ENCODE results near the gene FAM117B.
"Not testable (repeated sequence)": the region's sequence is repeated elsewhere in the genome, so short reads cannot be mapped to it uniquely, and the experiment has no call there.

Gene FAM117B

DNA sequence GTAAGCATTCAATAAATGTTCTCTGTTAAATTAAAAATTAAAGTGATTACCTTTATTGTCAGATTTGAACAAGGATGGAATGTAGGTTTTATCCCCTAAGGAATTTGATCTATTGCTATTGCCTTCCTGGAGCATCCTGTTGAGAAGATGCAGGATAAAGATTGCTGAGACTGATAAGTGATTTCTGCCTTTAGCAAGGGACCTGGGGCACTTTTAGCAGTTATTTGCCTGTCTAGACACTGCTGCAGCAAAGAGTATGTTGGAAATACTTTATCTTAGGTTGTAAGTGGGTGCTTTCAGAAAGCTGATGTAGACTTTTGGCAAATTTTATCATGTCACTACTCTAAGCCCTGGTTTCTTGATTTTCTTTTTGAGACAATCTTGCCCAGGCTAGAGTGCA lies 69.5 kb downstream of the FAM117B start:
- DNase-seq (ENCODE audit: low read depth), result no peak
- H3K9me3 ChIP-seq (ENCODE audit: control insufficient read depth, low read length), result no peaks in the 10 kb centered on the region
- H3K4me3 ChIP-seq (ENCODE audit: low read length), result no peak overlapping the region
- no peaks in the 10 kb centered on the region for H3K36me3 ChIP-seq (ENCODE audit: control insufficient read depth, insufficient read depth, low read length, severe bottlenecking)
- no peaks in the 10 kb centered on the region for H3K27me3 ChIP-seq (replicated peaks; ENCODE audit: control insufficient read depth, insufficient read depth, low read length)
- peaks cover 5% of the 10 kb centered on the region for H3K4me1 ChIP-seq (ENCODE audit: control insufficient read depth, insufficient read depth, low read length)
- H3K9ac ChIP-seq (ENCODE audit: low read length), result no peak overlapping the region

DNA sequence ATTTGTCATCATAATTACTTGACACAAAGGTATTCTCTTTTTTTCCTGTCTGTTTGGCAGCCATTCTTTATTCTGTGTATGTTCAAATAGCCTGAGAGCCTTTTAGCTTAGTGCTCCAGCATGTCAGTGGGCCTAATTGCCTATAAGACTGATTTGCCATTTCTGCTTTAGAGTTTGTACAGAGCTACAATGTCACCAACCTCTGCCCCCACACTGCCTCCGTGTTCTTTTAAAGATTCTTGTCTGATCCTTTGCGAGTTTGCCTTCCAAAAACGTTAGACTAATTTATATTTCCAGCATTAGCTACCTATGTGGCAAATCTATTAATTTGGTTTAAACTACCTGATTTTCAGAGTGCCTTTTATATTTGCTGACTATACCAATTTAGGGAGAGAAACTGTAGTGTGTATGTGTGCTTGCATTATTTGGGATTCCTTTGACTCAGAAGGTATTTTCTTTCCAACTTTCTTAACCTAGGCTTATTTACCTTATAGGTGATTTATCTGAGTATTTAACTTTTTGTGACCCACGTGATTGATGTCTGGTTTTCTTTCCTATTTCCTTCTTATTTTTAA lies 70.8 kb downstream of the FAM117B start:
- no peak for DNase-seq (ENCODE audit: low read depth)
- no peaks in the 10 kb centered on the region for H3K36me3 ChIP-seq (ENCODE audit: control insufficient read depth, insufficient read depth, low read length, severe bottlenecking)
- H3K9me3 ChIP-seq (ENCODE audit: control insufficient read depth, low read length), result no peaks in the 10 kb centered on the region

DNA sequence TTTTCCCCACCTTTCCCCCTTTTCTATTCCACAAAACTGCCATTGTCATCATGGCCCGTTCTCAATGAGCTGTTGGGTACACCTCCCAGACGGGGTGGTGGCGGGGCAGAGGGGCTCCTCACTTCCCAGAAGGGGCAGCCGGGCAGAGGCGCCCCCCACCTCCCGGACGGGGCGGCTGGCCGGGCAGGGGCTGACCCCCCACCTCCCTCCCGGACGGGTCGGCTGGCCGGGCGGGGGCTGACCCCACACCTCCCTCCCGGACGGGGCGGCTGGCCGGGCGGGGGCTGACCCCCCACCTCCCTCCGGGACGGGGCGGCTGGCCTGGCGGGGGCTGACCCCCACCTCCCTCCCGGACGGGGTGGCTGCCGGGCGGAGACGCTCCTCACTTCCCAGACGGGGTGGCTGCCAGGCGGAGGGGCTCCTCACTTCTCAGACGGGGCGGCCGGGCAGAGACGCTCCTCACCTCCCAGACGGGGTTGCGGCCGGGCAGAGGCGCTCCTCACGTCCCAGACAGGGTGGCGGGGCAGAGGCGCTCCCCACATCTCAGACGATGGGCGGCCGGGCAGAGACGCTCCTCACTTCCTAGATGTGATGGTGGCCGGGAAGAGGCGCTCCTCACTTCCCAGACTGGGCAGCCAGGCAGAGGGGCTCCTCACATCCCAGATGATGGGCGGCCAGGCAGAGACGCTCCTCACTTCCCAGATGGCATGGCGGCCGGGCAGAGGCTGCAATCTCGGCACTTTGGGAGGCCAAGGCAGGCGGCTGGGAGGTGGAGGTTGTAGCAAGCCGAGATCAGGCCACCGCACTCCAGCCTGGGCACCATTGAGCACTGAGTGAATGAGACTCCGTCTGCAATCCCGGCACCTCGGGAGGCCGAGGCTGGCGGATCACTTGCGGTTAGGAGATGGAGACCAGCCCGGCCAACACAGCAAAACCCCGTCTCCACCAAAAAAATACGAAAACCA lies 80.5 kb downstream of the FAM117B start:
- not testable (repeated sequence) for H3K27me3 ChIP-seq (replicated peaks; ENCODE audit: control insufficient read depth, insufficient read depth, low read length); H3K36me3 ChIP-seq (ENCODE audit: control insufficient read depth, insufficient read depth, low read length, severe bottlenecking); H3K9ac ChIP-seq (ENCODE audit: low read length); H3K4me3 ChIP-seq (ENCODE audit: low read length); H3K4me1 ChIP-seq (ENCODE audit: control insufficient read depth, insufficient read depth, low read length); DNase-seq (ENCODE audit: low read depth)
- H3K9me3 ChIP-seq (ENCODE audit: control insufficient read depth, low read length), result peaks cover 15% of the 10 kb centered on the region

More for the DNA sequence above, 70.8 kb downstream of the FAM117B start:
- Histone ChIP-seq H3K9ac (ENCODE audit: low read length) (no peak overlapping the region), H3K4me1 (ENCODE audit: control insufficient read depth, insufficient read depth, low read length) (peaks cover 5% of the 10 kb centered on the region), H3K27me3 (replicated peaks; ENCODE audit: control insufficient read depth, insufficient read depth, low read length) (no peaks in the 10 kb centered on the region), H3K4me3 (ENCODE audit: low read length) (no peak overlapping the region)

DNA sequence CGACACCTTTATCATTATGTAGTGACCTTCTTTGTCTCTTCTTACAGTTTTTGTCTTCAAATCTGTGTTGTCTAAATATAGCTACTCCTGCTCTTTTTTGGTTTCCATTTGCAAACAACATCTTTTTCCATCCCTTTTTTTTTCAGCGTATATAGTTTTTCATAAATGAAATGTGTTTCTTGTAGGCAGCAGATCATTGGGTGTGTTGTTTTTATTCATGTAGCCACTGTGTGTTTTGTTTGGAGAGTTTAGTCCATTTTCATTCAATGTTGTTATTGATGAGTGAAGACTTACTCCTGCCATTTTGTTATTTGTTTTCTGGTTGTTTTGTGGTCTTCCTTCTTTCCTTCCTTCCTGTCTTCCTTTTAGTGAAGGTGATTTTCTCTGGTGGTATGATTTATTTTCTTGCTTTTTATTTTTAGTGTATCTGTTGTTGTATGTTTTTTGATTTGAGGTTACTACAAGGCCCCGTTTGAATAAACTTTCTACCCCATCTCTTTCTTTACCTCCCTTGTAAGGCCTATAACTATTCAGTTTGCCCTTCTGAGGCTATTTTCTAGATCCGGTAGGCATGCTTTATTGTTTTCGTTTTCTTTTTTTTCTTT lies 81.4 kb downstream of the FAM117B start:
- Histone ChIP-seq H3K9me3 (ENCODE audit: control insufficient read depth, low read length) (peaks cover 15% of the 10 kb centered on the region), H3K4me1 (ENCODE audit: control insufficient read depth, insufficient read depth, low read length) (no peaks in the 10 kb centered on the region), H3K27me3 (replicated peaks; ENCODE audit: control insufficient read depth, insufficient read depth, low read length) (no peaks in the 10 kb centered on the region), H3K36me3 (ENCODE audit: control insufficient read depth, insufficient read depth, low read length, severe bottlenecking) (no peaks in the 10 kb centered on the region), H3K4me3 (ENCODE audit: low read length) (no peak overlapping the region), H3K9ac (ENCODE audit: low read length) (no peak overlapping the region)
- DNase-seq (ENCODE audit: low read depth), result no peak

DNA sequence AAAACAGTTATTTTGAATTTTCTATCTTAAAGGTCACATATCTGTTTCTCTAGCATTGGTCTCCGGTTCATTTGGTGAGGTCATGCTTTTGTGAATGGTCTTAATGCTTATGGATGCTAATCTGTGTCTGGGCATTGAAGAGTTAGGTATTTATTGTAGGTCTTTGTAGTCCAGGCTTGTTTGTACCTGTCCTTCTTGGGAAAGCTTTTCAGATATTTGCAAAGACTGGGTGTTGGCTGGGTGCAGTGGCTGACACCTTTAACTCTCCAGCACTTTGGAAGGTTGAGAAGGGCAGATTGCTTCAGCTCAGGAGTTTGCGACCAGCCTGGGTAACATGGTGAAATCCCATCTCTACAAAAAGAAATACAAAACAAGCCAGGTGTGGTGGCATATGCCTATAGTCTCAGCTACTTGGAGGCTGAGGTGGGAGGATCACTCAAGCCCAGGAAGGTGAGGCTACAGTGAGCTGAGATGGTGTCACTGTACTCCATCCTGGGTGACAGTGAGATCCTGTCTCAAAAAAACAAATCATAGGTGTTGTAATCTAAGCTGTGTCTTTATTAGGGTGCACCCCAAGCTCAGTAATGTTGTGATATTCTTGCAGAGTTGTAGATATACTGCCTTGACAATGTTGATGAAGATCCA lies 82.3 kb downstream of the FAM117B start:
- Histone ChIP-seq H3K36me3 (ENCODE audit: control insufficient read depth, insufficient read depth, low read length, severe bottlenecking) (no peaks in the 10 kb centered on the region), H3K9ac (ENCODE audit: low read length) (no peak overlapping the region), H3K27me3 (replicated peaks; ENCODE audit: control insufficient read depth, insufficient read depth, low read length) (no peaks in the 10 kb centered on the region), H3K9me3 (ENCODE audit: control insufficient read depth, low read length) (peaks cover 15% of the 10 kb centered on the region), H3K4me3 (ENCODE audit: low read length) (no peak overlapping the region), H3K4me1 (ENCODE audit: control insufficient read depth, insufficient read depth, low read length) (no peaks in the 10 kb centered on the region)
- DNase-seq (ENCODE audit: low read depth), result no peak

DNA sequence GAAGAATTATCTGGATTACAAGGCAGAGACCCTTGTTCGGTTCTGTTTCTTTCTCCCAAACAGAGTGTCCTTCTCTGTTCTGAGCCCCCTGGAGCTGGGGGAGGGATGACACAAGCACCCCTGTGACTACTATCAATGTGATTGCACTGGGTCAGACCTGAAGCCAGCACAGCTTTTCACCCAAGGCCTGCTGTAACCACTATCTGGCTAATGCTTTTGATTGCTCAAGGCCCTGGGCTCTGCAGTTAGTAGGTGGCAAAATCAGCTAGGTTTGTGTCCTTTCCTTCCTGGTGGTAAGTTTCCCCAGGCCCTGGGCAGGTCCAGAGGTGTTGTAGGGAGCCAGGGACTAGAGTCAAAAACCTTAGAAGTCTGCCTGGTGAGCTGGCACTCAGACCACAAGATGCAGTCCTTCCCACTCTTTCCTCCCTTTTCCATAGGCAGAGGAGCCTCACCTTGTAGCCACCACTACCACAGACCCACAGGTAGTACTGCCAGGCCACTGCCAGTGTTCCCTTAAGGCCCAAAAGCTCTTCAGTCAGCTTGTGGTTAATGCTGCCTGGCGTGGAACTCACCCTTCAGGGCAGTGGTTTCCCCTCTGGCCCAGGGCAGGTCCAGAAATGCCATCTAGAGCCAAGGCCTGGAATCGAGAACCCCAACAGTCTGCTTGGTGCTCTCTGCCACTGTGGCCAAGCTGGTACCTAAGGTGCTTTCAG lies 83.0 kb downstream of the FAM117B start:
- H3K4me3 ChIP-seq (ENCODE audit: low read length), result no peak overlapping the region
- no peaks in the 10 kb centered on the region for H3K27me3 ChIP-seq (replicated peaks; ENCODE audit: control insufficient read depth, insufficient read depth, low read length)
- no peaks in the 10 kb centered on the region for H3K36me3 ChIP-seq (ENCODE audit: control insufficient read depth, insufficient read depth, low read length, severe bottlenecking)
- no peaks in the 10 kb centered on the region for H3K4me1 ChIP-seq (ENCODE audit: control insufficient read depth, insufficient read depth, low read length)
- DNase-seq (ENCODE audit: low read depth), result no peak
- peaks cover 12% of the 10 kb centered on the region for H3K9me3 ChIP-seq (ENCODE audit: control insufficient read depth, low read length)
- H3K9ac ChIP-seq (ENCODE audit: low read length), result no peak overlapping the region

DNA sequence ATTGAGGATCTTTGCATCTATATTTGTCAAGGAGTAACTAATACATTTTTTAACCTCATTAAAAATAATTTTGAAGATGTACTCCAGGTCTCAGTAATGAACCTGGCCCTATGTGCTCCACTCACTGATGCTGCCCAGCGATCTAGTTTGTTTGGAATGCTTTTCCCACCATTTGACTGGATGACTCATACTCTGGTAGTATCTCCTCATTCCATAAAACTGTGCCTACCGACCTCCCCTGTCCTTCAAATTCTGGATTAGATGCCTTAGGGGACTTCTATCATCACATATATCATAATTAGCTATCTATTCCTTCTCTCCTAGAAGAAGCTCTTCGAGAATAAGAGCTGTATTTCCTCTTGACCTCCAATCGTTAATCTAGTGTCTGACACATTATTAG lies 83.8 kb downstream of the FAM117B start:
- Histone ChIP-seq H3K4me3 (ENCODE audit: low read length) (no peak overlapping the region), H3K27me3 (replicated peaks; ENCODE audit: control insufficient read depth, insufficient read depth, low read length) (no peaks in the 10 kb centered on the region), H3K9ac (ENCODE audit: low read length) (no peak overlapping the region), H3K4me1 (ENCODE audit: control insufficient read depth, insufficient read depth, low read length) (no peaks in the 10 kb centered on the region), H3K9me3 (ENCODE audit: control insufficient read depth, low read length) (peaks cover 8% of the 10 kb centered on the region), H3K36me3 (ENCODE audit: control insufficient read depth, insufficient read depth, low read length, severe bottlenecking) (no peaks in the 10 kb centered on the region)
- DNase-seq (ENCODE audit: low read depth), result peak; percentile 24

DNA sequence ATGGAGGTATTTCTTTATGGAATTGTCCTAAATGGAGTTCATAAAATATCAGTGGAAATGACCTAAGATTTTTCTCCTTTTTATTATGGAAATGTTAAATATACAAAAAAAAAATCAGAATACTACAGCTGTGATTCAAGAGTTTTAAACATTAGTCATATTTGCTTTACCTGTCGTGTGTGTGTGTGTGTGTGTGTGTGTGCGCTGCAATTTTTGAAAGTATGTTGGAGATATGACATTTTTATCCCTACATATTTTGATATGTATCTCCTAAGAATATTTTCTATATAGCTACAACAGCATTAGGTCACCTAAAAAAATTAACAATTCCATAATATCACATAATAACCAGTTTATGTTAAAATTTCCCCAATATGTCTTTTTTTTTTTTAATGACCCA lies 85.5 kb downstream of the FAM117B start:
- no peaks in the 10 kb centered on the region for H3K4me1 ChIP-seq (ENCODE audit: control insufficient read depth, insufficient read depth, low read length)
- H3K36me3 ChIP-seq (ENCODE audit: control insufficient read depth, insufficient read depth, low read length, severe bottlenecking), result no peaks in the 10 kb centered on the region
- no peaks in the 10 kb centered on the region for H3K27me3 ChIP-seq (replicated peaks; ENCODE audit: control insufficient read depth, insufficient read depth, low read length)
- H3K9me3 ChIP-seq (ENCODE audit: control insufficient read depth, low read length), result peaks cover 5% of the 10 kb centered on the region
- no peak overlapping the region for H3K4me3 ChIP-seq (ENCODE audit: low read length)
- no peak for DNase-seq (ENCODE audit: low read depth)
- H3K9ac ChIP-seq (ENCODE audit: low read length), result no peak overlapping the region

DNA sequence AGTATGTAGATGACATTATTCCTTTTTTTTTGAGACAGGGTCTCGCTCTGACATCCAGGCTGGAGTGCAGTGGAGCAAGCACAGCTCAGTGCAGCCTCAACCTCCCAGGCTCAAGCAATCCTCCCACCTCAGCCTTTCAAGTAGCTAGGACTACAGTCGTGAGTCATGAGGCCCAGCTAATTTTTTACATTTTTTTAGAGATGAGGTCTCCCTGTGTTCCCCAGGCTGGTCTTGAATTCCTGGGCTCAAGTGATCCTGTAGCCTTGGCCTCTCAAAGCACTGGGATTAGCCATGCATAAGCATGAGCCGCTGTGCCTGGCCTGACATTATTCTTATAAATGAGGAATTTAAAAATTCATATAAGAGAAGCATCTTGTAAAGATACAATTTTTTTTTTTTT lies 86.9 kb downstream of the FAM117B start:
- Histone ChIP-seq H3K9ac (ENCODE audit: low read length) (no peak overlapping the region), H3K4me1 (ENCODE audit: control insufficient read depth, insufficient read depth, low read length) (no peaks in the 10 kb centered on the region), H3K9me3 (ENCODE audit: control insufficient read depth, low read length) (no peaks in the 10 kb centered on the region), H3K27me3 (replicated peaks; ENCODE audit: control insufficient read depth, insufficient read depth, low read length) (no peaks in the 10 kb centered on the region), H3K36me3 (ENCODE audit: control insufficient read depth, insufficient read depth, low read length, severe bottlenecking) (no peaks in the 10 kb centered on the region), H3K4me3 (ENCODE audit: low read length) (no peak overlapping the region)
- peak; percentile 71 for DNase-seq (ENCODE audit: low read depth)

DNA sequence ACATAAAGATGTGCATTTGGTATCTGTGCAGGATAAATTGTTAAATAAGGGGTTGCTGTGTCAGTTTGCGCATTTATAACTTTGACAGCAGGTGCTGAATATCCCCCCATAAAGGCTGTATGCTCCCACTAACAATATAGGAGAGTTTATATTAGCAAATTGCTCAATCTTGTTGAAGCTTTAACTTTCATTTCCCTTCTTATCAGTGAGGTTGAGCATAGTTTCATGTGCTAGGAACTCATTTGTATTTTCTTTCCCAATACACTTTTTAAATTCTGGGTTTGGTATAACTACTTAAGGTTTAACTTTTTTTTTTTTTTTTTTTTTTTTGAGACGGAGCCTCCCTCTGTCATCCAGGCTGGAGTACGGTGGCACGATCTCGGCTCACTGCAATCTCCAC lies 89.0 kb downstream of the FAM117B start:
- no peak overlapping the region for H3K9ac ChIP-seq (ENCODE audit: low read length)
- H3K9me3 ChIP-seq (ENCODE audit: control insufficient read depth, low read length), result no peaks in the 10 kb centered on the region
- no peaks in the 10 kb centered on the region for H3K36me3 ChIP-seq (ENCODE audit: control insufficient read depth, insufficient read depth, low read length, severe bottlenecking)
- H3K4me3 ChIP-seq (ENCODE audit: low read length), result no peak overlapping the region
- no peaks in the 10 kb centered on the region for H3K4me1 ChIP-seq (ENCODE audit: control insufficient read depth, insufficient read depth, low read length)
- no peaks in the 10 kb centered on the region for H3K27me3 ChIP-seq (replicated peaks; ENCODE audit: control insufficient read depth, insufficient read depth, low read length)
- DNase-seq (ENCODE audit: low read depth), result no peak
